NCI-H2107 treated with DMSO at 0.1 percent for 48 hours (cell line): ENCODE data around the gene AP5Z1.

ENCODE experiments used
- DNase-seq: peaks from one replicate; lab custom pipeline; 2025; ENCODE audit not compliant: unreplicated experiment; lab: John Stamatoyannopoulos, UW

The AP5Z1 gene

DNA sequence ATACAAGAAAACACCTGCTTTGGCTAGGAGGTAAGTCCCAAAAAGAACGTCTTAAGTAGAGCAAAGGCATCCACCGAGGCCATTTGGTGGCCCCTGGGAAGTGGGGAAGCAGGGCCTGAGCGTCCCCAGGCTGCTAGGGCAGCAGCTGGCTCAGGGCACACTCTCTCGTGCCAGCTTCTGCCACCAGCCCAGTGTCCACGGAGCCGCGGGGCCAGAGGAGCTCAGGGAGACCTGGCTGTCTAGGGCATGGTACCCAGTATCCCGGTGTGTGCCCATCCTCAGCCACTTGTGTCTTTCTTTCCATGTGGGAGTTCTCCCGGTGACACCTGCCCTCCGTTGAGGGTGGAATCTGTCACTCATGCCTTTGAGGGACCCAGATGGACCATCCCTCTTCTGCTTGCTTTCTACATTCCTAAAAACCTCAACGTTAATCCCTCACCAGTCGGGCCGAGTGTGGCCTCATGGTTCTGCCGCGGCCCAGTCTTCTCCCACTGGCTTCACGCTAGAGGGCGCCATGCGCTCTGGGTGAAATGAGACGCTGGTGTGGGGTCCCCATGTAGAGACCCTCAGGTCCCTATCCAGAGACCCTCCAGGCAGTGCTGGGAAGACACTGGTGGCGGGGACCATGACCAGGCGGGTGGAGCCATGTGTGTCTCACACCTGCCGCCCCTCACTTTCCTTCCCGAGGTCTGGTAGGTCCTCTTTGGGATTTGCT lies 9.5 kb upstream of the AP5Z1 start:
- DNase-seq: no peak

DNA sequence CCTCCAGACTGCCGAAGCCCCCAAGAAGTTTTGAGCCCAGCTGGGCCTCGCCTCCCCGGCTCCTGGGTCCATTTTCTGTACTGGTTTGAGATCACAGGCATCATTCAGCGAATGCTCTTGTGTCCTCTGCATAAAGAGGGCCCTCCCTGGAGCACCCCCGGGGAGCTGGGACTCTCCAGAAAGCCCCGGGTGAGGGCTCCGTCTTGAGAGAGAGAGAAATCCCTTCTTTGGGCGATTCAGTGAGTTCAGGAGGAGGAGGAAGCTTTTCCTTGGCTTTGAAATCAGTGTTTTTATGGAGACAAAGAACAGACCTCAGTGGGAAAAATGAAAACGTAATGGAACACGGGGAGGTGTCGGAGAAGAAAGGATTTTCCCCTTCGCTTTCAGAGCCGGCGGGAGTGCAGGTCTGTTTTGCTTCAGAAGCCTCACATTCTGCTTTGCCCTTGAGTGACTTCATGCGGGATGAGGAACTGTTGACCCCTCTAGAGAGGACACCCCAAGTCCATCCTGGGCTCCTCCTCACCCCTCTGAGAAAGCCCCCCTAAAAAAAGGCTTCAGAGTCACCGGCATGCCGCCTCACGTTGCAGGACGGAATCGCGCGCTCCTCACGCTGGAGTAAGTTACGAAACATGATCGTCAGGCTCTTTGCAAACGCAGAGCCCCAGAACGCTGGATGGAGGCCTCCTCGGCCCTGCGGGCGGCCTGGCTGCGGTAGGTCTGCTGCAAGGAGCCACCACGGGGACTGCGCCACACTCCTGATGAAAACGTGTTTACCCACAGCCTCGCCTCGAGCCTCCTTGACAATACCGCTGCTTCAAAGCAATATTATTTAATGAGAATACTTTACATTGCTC lies 8.5 kb upstream of the AP5Z1 start:
- DNase-seq: no peak

DNA sequence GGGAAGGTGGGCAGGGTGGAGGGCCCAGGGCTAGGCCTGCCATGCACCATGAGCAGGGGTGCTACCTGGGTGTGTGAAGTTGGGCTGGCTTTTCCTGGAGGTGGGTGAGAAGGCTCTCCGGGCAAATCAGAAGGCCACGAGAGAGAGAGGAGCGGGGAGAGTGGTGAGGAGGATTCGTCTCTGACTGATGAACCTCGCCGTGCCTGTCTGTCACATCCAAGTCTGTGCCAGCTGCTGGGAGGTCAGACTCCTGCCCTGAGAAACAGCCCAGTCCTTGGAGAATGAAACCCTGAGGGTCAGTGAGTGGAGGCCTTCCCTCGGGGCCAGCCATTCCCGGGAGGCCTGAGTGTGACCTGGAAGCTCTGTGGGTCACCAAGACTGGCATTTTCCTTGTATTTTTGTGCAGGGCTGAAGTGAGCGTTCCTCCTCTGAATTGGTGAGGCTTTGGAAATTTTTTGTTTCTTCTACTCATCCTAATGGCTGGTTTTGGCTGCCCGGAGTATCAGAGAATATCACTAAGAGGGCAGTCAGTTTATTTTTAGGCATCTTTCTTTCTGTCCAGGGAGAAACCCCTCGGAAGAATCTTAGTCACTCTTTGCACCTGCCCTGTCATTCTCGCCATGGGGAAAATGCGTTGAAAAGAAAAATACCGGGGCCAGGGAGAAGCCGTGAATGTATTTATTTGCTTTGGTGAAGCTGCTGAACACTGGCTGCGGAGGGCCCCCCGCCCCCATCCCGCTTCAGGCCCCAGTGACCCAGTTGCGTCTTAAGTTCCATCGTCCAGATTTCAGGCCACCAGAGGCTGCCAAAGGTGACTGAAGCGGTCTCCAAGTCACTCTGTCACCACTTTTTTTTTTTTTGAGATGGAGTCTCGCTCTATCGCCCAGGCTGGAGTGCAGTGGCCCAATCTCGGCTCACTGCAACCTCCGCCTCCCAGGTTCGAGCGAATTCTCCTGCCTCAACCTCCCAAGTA lies 6.5 kb upstream of the AP5Z1 start:
- no peak for DNase-seq

DNA sequence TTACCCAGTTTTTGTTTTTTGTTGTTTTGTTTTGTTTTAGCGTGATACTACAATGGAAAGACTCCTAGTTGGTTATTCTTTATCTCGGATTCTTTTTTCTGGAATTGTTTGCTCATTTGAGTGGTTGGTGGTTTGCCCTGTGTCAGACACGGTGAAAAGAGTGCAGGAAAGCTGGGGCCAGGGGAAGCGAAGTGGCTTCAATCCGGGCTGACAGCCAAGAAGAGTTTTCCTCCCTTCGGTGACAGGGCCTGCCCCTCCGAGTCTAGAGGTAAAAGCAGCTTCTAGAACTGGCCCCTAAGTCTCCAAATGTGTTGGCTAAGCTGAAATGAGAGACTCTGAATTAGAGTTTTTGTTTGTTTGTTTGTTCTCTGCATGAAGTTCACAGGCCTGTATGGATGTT lies 5.7 kb upstream of the AP5Z1 start:
- DNase-seq: no peak

DNA sequence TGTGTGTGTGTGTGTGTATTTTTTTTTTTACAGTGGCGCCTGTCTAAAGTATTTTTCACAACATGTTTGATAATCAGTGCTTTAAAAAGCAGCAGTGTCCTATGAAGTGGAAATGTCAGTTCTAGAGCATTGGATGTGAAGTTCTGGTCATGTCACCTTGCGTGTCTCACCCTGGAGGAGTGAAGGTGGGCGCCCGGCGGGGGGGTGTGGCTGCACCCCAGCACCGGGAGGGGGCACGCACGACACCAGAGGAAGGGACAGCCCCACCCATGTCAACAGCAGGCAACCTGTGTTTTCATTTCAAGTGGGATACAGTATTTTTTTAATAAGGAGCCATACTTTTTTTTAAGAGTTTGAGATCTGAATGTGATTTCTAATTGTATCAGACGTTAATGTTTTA lies 4.5 kb upstream of the AP5Z1 start:
- no peak for DNase-seq

DNA sequence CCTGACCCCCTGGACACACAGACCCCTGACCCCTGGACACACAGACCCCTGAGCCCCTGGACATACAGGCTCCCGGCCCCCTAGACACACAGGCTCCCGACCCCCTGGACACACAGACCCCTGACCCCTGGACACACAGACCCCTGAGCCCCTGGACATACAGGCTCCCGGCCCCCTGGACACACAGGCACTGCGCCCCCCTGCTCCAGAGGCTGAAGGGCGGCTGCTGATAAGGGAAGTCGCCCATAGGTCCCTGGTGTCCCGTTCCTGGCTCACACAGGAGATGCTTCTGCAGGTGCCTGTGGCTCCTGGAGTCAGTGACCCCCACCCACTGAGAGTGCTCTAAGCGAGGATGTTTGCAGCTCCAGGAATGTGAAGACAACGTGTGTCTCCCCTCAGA lies 3.7 kb upstream of the AP5Z1 start:
- no peak for DNase-seq

DNA sequence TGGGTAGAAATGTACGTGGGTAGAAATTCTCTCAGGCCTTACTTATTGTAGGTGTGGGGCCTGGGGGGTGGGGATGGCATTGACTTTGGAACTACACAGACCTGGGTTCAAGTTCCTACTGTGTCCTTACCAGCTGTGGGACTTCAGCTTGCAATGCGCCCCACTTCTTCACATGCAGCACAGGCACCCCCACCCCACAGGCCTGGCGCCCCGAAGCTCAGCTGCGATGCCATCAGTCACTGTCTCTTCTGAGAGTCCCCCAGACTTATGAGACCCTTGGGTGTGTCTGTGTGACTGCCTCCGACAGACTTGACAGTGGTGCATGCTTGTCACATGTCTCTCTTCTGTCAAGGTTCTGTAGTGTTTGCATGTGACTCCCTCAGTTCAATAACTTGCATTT lies 3.1 kb upstream of the AP5Z1 start:
- DNase-seq: no peak

DNA sequence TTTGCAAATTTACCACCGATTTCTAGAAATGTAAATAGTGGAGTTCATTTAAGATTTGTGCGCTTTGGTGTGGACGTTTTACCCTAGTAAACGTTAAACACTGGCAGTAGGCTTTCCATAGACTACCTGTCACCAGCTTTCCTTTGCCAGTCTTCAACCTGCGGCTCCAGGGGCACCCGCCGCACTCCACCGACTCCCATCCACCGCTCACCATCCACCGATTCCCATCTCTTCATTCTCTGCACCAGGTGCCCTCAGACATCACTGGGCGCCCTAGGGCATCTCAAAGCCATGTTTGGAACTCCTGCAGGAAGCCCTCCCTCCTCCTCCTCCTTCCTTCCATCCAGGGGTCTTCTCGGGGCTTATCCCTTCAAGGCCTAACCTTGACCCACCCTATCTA lies 1.4 kb upstream of the AP5Z1 start:
- DNase-seq: no peak

DNA sequence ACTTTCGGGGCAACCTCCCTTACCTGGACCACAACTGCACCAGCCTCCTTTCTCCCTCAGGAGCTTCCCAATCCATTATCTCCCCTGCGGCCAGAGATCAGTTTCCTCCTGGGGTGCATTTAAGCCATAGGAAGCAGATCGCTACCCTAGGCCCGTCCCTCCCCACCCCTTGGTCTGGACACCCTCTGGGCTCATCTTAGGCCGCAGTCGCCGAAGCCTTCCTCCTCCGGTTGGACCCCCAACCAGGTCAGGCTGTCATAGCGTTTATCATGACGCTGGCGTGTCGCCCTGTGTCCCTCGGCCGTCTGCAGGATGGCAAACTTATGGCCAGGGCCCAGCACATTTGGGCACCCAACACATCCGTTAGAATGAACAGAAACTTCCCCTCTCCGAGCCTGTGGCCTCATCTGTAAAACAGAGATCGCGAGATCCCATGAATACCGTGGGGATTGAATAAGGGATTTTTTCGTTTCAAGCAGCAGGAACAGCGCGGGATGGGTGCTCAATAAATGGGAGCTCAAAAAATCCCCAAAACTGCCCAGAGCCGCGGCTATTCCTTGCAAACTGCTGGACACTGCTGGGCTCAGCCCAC lies 669 bp upstream of the AP5Z1 start:
- peak; percentile 33 for DNase-seq

DNA sequence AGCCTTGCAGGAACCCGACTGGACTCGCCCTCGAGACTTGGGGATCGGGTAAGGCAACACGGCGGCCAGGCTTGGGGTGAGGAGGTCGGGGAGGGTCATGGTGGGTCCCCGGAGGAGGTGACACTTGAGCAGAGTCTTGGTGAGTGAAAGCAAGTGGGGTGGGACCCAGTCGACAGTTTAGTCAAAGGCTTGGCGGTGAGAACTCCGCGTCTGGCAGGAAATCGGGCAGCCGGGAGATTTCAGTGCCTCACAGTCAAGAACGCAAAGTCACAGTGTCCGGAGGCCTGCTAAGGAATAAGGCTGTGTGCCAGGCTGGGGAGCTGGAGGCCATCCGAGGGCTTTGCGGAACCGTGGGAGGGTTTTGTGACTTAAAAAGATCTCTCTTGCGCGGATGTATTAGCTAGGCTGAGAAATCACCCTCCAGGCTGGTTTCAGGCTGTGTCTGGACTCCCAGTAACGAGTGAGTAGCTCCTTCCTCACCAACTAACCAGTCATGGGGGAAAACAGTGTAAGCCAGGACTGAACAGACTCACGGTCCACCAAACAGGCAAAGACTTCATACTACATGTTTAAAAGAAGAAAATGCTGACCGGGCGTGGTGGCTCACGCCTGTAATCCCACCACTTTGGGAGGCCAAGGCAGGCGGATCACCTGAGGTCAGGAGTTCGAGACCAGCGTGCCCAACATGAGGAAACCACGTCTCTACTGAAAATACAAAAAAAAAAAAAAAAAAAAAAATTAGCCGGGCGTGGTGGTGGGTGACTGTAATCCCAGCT lies 613 bp downstream of the AP5Z1 start:
- DNase-seq: no peak

DNA sequence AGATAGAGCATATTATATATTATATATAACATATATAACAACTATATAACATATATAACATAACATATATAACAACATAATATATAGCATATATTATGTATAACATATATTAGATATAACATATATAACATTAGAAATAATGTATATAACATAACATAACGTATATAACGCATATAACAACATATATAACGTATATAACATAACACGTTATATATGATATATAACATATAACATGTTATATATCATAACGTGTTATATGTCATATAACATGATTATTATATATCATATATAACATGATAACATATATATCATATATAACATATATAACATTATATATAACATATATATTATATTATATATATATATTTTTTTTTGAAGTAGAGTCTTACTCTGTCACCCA lies 3.7 kb downstream of the AP5Z1 start:
- no peak for DNase-seq

DNA sequence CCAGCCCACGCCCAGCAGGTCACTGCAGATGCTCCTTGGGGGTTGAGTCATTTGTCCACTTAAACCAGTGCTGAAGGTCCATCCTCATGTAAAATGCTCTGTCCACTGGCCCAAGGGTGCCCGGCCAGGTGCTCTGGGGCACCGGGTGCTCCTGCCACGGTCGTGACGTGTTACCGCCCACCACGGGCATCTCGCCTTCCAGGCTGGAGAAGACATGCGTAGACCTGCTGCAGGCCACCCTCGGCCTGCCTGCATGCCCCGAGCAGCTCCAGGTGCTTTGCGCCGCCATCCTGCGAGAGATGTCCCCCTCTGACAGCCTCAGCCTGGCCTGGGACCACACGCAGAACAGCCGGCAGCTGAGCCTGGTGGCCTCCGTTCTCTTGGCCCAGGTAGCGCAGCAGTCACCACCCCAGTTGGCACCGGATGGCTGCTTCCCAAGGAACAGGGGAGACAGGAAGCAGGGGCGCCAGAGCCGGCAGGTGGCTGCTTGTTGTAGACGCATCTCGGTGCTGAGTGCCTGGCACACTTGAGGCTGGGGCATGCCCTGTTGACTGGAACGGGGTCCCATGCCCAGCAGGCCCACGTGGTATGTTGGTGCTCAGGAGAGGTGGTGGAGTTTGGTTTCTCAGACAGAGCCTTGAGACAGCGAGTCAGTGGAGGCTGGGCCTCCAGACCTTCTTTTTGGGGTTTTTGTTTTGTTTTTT lies 6.1 kb downstream of the AP5Z1 start:
- no peak for DNase-seq

DNA sequence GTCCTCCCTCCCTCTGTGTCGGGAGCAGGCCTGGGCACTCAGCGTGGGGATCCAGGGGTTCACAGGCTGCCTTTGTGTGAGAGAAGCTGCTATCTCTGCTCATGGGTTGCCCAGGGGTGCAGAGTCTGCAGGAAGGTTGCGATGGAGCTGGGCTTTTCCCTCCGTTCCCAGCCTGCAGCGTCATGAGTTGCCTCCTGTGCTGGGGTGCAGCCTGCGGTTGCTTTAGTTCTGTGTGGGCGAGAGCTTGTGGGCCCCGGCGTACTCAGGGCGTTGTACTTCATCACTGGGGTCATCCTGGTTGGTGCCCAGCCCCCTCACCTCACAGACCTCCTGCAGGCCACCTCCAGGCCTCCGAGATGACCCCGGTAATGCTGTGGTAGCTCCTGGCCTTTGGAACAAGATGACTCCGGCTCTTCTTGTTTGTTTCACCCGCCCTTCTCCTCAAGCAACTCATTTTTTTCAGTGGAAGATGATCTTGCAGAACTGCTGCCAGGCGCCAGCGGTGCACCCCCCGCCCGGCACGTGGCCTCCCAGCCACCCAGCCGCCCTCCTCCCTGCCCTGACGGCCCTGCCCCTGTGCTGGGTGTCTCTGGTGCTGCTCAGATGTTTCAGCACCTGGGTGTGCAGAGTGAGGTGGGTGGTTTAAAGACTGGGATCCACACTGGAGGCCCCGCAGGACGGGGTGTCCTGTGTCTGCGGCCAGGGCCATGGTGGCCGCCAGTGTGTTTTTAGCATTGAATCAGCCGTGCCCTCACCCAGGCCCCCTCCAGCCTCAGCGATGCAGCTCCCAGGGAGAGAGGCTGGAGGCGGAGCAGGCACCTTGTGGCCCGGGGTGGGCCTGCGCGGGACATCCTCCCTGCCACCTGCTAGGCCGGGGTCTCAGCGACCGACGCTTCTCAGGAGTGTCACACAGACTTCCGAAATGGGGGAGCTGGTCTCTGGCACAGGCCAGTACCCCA lies 7.2 kb downstream of the AP5Z1 start:
- DNase-seq: no peak

DNA sequence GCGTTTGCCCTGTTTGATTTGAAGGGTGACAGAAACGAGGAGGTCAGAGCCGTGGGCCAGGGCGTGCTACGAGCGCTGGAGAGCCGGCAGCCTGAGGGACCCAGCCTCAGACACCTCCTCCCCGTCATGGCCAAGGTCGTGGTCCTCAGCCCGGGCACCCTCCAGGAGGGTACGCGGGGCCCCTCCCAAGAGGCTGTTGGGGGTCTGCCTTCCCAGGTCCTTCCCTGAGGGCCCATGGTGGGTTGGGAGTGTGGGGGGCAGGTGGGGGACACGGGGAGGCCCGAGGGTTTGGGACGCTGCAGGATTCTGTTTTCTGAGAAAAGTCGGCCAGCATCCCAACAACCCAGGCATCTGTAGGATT lies 7.8 kb downstream of the AP5Z1 start:
- DNase-seq: no peak

DNA sequence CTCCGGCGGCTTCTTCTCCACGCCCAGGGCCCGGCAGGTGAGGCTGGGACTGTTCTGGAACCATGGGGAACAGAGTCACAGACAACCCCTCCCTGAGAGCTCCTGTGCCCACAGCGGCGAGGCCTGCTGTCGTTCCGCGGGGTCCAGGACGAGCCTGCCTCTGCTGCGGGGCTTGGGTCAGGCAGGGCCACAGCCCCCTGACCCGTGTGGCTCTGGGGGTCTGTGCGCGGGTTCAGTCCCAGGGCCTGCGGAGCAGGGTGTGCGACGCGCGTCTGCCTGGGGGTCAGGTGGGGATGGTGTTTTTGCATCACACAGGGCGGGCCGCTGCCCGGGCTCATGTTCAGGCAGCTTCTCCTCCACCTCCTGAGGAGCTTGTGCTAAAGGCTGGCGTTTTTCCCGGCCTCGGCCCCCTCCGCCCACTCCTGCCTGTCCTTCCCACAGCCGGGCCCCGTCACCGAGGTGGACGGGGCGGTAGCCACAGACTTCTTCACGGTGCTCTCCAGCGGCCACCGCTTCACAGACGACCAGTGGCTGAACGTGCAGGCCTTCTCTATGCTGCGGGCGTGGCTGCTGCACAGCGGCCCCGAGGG lies 8.4 kb downstream of the AP5Z1 start:
- DNase-seq: no peak

DNA sequence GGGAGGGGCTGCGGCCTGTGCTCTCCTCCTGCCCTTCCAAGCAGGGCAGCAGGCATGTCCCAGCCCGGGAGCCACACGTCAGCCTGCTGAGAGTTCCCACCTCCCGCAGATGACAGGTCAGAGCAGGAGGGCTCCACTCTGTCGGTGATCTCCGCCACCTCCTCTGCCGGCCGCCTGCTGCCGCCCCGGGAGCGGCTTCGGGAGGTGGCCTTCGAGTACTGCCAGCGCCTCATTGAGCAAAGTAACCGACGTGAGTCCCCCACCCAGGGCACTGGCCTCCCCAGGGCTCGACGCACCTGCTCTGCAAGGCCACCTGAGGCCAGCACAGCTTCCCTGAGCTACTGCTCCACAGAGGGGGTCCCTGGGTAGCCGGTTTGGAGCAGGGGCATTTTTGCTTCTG lies 9.4 kb downstream of the AP5Z1 start:
- DNase-seq: no peak

DNA sequence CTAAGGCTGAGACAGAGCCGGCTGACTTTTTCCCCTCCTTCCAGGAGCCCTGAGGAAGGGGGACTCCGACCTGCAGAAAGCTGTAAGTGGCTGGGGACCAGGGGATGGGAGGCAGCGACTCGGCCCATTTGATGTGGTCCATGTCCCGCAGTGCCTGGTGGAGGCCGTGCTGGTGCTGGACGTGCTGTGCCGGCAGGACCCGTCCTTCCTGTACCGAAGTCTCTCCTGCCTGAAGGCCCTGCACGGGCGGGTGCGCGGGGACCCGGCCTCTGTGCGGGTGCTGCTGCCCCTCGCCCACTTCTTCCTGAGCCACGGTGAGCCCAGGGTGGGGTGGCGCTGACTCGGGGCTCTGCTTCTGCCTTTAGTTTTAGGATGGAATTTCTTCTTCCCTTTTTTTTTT lies 9.9 kb downstream of the AP5Z1 start:
- DNase-seq: no peak

DNA sequence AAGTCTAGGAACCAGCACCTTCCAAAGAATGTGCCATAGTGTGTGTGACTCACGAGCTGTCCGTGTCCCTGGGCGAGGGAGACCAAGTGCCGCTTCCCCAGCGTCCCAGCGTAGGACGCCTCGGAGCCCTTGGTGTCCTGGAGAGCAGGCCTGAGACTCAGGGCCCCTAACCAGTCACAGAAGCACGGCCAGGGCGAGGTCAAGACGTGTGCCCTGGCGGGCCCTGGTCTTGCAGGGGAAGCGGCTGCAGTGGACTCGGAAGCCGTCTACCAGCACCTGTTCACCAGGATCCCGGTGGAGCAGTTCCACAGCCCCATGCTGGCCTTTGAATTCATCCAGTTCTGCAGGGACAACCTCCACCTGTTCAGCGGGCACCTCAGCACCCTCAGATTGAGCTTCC lies 10.6 kb downstream of the AP5Z1 start:
- no peak for DNase-seq
